ENCODE data around the gene NEMP2. TPM values are rescaled to one million over a fixed set of nuclear protein-coding genes. Genes with fewer than 3 reads are reported as not detected.
"Not testable (repeated sequence)": the region's sequence is repeated elsewhere in the genome, so short reads cannot be mapped to it uniquely, and the experiment has no call there.

Gene NEMP2
- total RNA-seq, 2 experiments from 2014 or later, result 11.6 to 12.2 TPM

- peaks cover 20% of the 10 kb centered on the region for H3K4me1 Mint-ChIP-seq (ENCODE audit: low read depth)
- H3K27ac Mint-ChIP-seq, result no peak overlapping the region
- Histone ChIP-seq H3K27me3 (ENCODE audit: control insufficient read depth in 1 of 2, insufficient read depth in 2 of 2, low read length in 2 of 2) (no peaks in the 10 kb centered on the region), H3K4me3 (ENCODE audit: low read length) (no peak overlapping the region), H3K36me3 (ENCODE audit: insufficient read depth, low read length) (peaks cover 15% of the 10 kb centered on the region), H3K9me3 (ENCODE audit: control insufficient read depth in 1 of 2, insufficient read depth in 1 of 2, low read length in 2 of 2) (no peaks in the 10 kb centered on the region), H3K4me1 (ENCODE audit: insufficient read depth, low read length) (peaks cover 8% of the 10 kb centered on the region), H3K27ac (ENCODE audit: low read depth in 1 of 2, low read length in 2 of 2) (no peak overlapping the region)
- H3K4me3 Mint-ChIP-seq, result no peak overlapping the region
- DNase-seq (no peak), ATAC-seq (ENCODE audit: poor library complexity) (no peak)
- H3K9me3 Mint-ChIP-seq, result no peaks in the 10 kb centered on the region
- CTCF ChIA-PET, result interaction anchor here (1.3 kb wide), 1 partner anchor 13 kb away, joined by 3 read pairs; no protein-coding TSS in a partner anchor
- no peaks in the 10 kb centered on the region for H3K27me3 Mint-ChIP-seq
- intact Hi-C loops (cut with DNase I, micrococcal nuclease), result no loop called here
- TF ChIP-seq CTCF (IDR thresholded peaks at IDR 0.05), result no peak
- H3K36me3 Mint-ChIP-seq (ENCODE audit: low read depth), result peaks cover 64% of the 10 kb centered on the region
- POLR2A ChIA-PET, result interaction anchor here (2.0 kb wide), 1 partner anchor 22 kb away, joined by 5 read pairs; the partner anchor contains the start of gene NEMP2
Observed at GRCh38 chr2:190512539-190513095, 21.9 kb downstream of the NEMP2 start.

- H3K27ac ChIP-seq (ENCODE audit: low read depth in 1 of 2, low read length in 2 of 2), result no peak overlapping the region
- Mint-ChIP-seq H3K4me1 (ENCODE audit: low read depth) (peaks cover 21% of the 10 kb centered on the region), H3K4me3 (no peak overlapping the region), H3K9me3 (no peaks in the 10 kb centered on the region), H3K27me3 (no peaks in the 10 kb centered on the region), H3K36me3 (ENCODE audit: low read depth) (peaks cover 73% of the 10 kb centered on the region), H3K27ac (no peak overlapping the region)
- H3K36me3 ChIP-seq (ENCODE audit: insufficient read depth, low read length), result peaks cover 26% of the 10 kb centered on the region
- ChIA-PET POLR2A (interaction anchor here (0.8 to 2.0 kb wide), 2 partner anchors 23 to 73 kb away, joined by 3 to 5 read pairs; partner anchors contain the start of gene NEMP2), CTCF (no interaction called here)
- ATAC-seq (ENCODE audit: poor library complexity), result no peak
- no peak overlapping the region for H3K4me3 ChIP-seq (ENCODE audit: low read length)
- intact Hi-C loops (cut with DNase I, micrococcal nuclease), result loop anchor here in 1 of 2 experiments (1.0 kb wide), 1 partner anchor 128 kb away; no protein-coding TSS in a partner anchor
- no peak for TF ChIP-seq CTCF (IDR thresholded peaks at IDR 0.05)
- H3K9me3 ChIP-seq (ENCODE audit: control insufficient read depth in 1 of 2, insufficient read depth in 1 of 2, low read length in 2 of 2), result no peaks in the 10 kb centered on the region
- H3K4me1 ChIP-seq (ENCODE audit: insufficient read depth, low read length), result peaks cover under 1% of the 10 kb centered on the region
- no peak for DNase-seq
- H3K27me3 ChIP-seq (ENCODE audit: control insufficient read depth in 1 of 2, insufficient read depth in 2 of 2, low read length in 2 of 2), result no peaks in the 10 kb centered on the region
Observed at GRCh38 chr2:190511104-190511503, 23.4 kb downstream of the NEMP2 start.

DNA sequence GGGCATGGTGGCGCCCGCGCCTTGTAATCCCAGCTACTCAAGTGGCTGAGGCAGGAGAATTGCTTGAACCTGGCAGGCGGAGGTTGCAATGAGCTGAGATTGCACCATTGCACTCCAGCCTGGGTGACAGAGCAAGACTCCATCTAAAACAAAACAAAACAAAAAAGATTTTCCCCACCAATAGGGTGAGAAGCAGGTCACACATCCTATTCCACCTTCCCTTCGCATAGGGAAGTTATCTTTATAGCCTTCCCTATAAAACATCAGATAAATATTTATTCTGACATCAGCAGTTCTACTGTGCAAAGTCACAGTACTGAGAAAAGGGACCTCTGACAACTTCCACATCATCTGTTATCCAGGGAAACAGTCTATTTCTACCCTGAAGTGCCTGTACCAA, 24.6 kb downstream of the NEMP2 start:
- peaks cover 38% of the 10 kb centered on the region for H3K36me3 ChIP-seq (ENCODE audit: insufficient read depth, low read length)
- H3K9me3 ChIP-seq (ENCODE audit: control insufficient read depth in 1 of 2, insufficient read depth in 1 of 2, low read length in 2 of 2); H3K27me3 ChIP-seq (ENCODE audit: control insufficient read depth in 1 of 2, insufficient read depth in 2 of 2, low read length in 2 of 2); H3K4me3 Mint-ChIP-seq; H3K27ac ChIP-seq (ENCODE audit: low read depth in 1 of 2, low read length in 2 of 2); H3K9me3 Mint-ChIP-seq; H3K4me1 ChIP-seq (ENCODE audit: insufficient read depth, low read length); H3K4me3 ChIP-seq (ENCODE audit: low read length); H3K27me3 Mint-ChIP-seq; ATAC-seq (ENCODE audit: poor library complexity); DNase-seq; H3K27ac Mint-ChIP-seq: not testable (repeated sequence)
- peaks cover 80% of the 10 kb centered on the region for H3K36me3 Mint-ChIP-seq (ENCODE audit: low read depth)
- peaks cover 16% of the 10 kb centered on the region for H3K4me1 Mint-ChIP-seq (ENCODE audit: low read depth)
- ChIA-PET CTCF (interaction anchor here (1.0 kb wide), 1 partner anchor 127 kb away, joined by 3 read pairs; no protein-coding TSS in a partner anchor), POLR2A (interaction anchor here (0.6 kb wide), 1 partner anchor 246 kb away, joined by 4 read pairs; no protein-coding TSS in a partner anchor)
- intact Hi-C loops (cut with DNase I, micrococcal nuclease), result loop anchor here in 1 of 2 experiments (5.0 kb wide), 1 partner anchor 128 kb away; no protein-coding TSS in a partner anchor
